GM12878 (cell line): ENCODE data around the gene C16orf96. TPM values are rescaled to one million over a fixed set of nuclear protein-coding genes. Genes with fewer than 3 reads are reported as not detected.

Source experiments
- ATAC-seq: fragments of 200-7000 bp; cut with Tn5 transposase; 3 replicates; pipeline ENCODE4 v1.9.1; 2020; ENCODE audit warnings: mild to moderate bottlenecking, moderate library complexity
- BruUV-seq: library from RNA; stranded (reverse); fragments of 400-500 nt; replicated peaks from 2 replicates; lab custom pipeline; 2021; lab: Mats Ljungman, UMichigan
- CTCF ChIA-PET: fragments of 300-600 bp; sonication (Branson Sonifier 250); formaldehyde crosslinking; extraction: SDS; loops from one replicate; lab custom pipeline; 2021; ENCODE audit warnings: inconsistent platforms; lab: Yijun Ruan, JAX
- POLR2A ChIA-PET: fragments of 350-600 bp; formaldehyde crosslinking; extraction: SDS; loops from one replicate; lab custom pipeline; 2021; ENCODE audit warnings: inconsistent platforms; lab: Charles Lee
- RAD21 ChIA-PET: fragments of 300-600 bp; sonication (Branson Sonifier 250); formaldehyde crosslinking; loops from one replicate; lab custom pipeline; 2023; ENCODE audit warnings: antibody characterized with exemption; ENCODE audit not compliant: unreplicated experiment; lab: Charles Lee
- SMC1A ChIA-PET: fragments of 300-600 bp; sonication (Branson Sonifier 250); formaldehyde crosslinking; loops from one replicate; lab custom pipeline; 2023; ENCODE audit not compliant: unreplicated experiment, uncharacterized antibody; lab: Charles Lee
- DNase-seq: peaks from one replicate; pipeline ENCODE4 v3.0.0-alpha.2; 2011; ENCODE audit warnings: low read depth, low spot score
- FAIRE-seq: peaks from 3 replicates; lab custom pipeline; 2011; peaks lifted over from hg19 to GRCh38; lab: Jason Lieb, UNC
- H2AFZ ChIP-seq: 2 replicates; pipeline ENCODE4 v1.6.0; 2011; ENCODE audit warnings: low read depth, low read length, control low read depth; ENCODE audit not compliant: control insufficient read depth
- H3K27ac ChIP-seq: 2 replicates; pipeline ENCODE4 v1.5.1; 2011; ENCODE audit warnings: control low read depth; ENCODE audit not compliant: control insufficient read depth, insufficient read depth
- H3K27me3 ChIP-seq, 2 experiments: replicated peaks in 1 of 2; 2 replicates each; pipeline versions ENCODE4 v1.6.0 to v1.6.1; 2011; ENCODE audit warnings: low read length in 1 of 2; ENCODE audit not compliant: control insufficient read depth in 2 of 2, insufficient read depth in 2 of 2
- H3K36me3 ChIP-seq, 2 experiments: 2 replicates each; pipeline ENCODE4 v1.5.1; 2011; ENCODE audit warnings: low read length in 1 of 2; ENCODE audit not compliant: control insufficient read depth in 2 of 2, insufficient read depth in 2 of 2
- H3K4me1 ChIP-seq: 2 replicates; pipeline ENCODE4 v1.6.1; 2011; ENCODE audit warnings: mild to moderate bottlenecking, low read length, moderate library complexity, mixed read lengths; ENCODE audit not compliant: control insufficient read depth, insufficient read depth
- H3K4me2 ChIP-seq: 2 replicates; pipeline ENCODE4 v1.6.0; 2011; ENCODE audit warnings: control low read depth; ENCODE audit not compliant: control insufficient read depth, insufficient read depth
- H3K4me3 ChIP-seq: fragments of 200-600 bp; sonication (generic); 2 replicates; pipeline ENCODE4 v1.5.1; 2016
- H3K79me2 ChIP-seq: 2 replicates; pipeline ENCODE4 v1.6.0; 2011; ENCODE audit warnings: low read length; ENCODE audit not compliant: control insufficient read depth, insufficient read depth
- H3K9ac ChIP-seq: 2 replicates; pipeline ENCODE4 v1.8.0; 2011; ENCODE audit warnings: low read length, control low read depth, mixed read lengths; ENCODE audit not compliant: control insufficient read depth, insufficient read depth
- H3K9me3 ChIP-seq: replicated peaks from 3 replicates; pipeline ENCODE4 v1.5.1; 2011; ENCODE audit warnings: mild to moderate bottlenecking, low read length; ENCODE audit not compliant: control insufficient read depth, insufficient read depth
- H4K20me1 ChIP-seq: 2 replicates; pipeline ENCODE4 v1.6.0; 2011; ENCODE audit not compliant: control insufficient read depth, insufficient read depth
- MEF2B ChIP-seq: fragments of 450-650 bp; IDR thresholded peaks from 2 replicates; pipeline ENCODE4 v1.6.1; 2018; ENCODE audit warnings: mild to moderate bottlenecking, moderate library complexity; ENCODE audit not compliant: partially characterized antibody, poor library complexity, severe bottlenecking
- POLR2A ChIP-seq: IDR thresholded peaks from 2 replicates; pipeline ENCODE4 v1.6.1; 2011; ENCODE audit warnings: low read depth, mild to moderate bottlenecking, low read length
- RAD21 ChIP-seq: IDR thresholded peaks from 2 replicates; pipeline ENCODE4 v1.6.1; 2011; ENCODE audit warnings: mild to moderate bottlenecking, low read depth, low read length, moderate library complexity; ENCODE audit not compliant: insufficient read depth
- SUPT20H ChIP-seq: IDR thresholded peaks from 2 replicates; pipeline ENCODE4 v1.6.1; 2011; ENCODE audit warnings: low read depth, mild to moderate bottlenecking, low read length, moderate library complexity, borderline replicate concordance; ENCODE audit not compliant: control insufficient read depth
- WRNIP1 ChIP-seq: IDR thresholded peaks from 2 replicates; pipeline ENCODE4 v1.6.1; 2011; ENCODE audit warnings: low read depth, low read length, improper control_type of control experiment, borderline replicate concordance
- WGBS: methylation state at CpG from one replicate; pipeline ENCODE4 v1.1.6; 2016; ENCODE audit warnings: low lambda C conversion rate; ENCODE audit not compliant: insufficient replicate concordance, insufficient coverage; ENCODE audit errors: missing lambda C conversion rate; 5-methylcytosine and 5-hydroxymethylcytosine counted together
- in situ Hi-C: fragments of 300-500 bp; cut with MboI; formaldehyde crosslinking; loops from 9 replicates; pipeline ENCODE4 v1.14.3; 2018; ENCODE audit warnings: mixed read lengths
- intact Hi-C: fragments of 100-400 bp; cut with micrococcal nuclease; formaldehyde crosslinking; loops from one replicate; pipeline ENCODE4 v1.14.2; 2022; ENCODE audit not compliant: unreplicated experiment
- polyA plus RNA-seq, 11 experiments: library from polyadenylated mRNA; depleted of rRNA in 4 of 11; unstranded in 6 of 11; stranded (reverse) in 5 of 11; fragments of >200 nt; fragmentation: Nextera tagmentation in 4 of 11; fragmentation: Illumina TruSeq in 1 of 11; extraction: Ambion mirVana in 4 of 11; extraction: Trizol in 1 of 11; gene quantifications; 1 replicate in 1 of 11; 2 replicates in 10 of 11; pipeline versions ENCODE4 v1.2.1 to v1.2.3, GENCODE V29; 2011 to 2016; ENCODE audit warnings: inconsistent platforms in 2 of 11, missing spikeins in 2 of 11, low read depth in 1 of 11
- total RNA-seq, 4 experiments: library from RNA; depleted of rRNA in 3 of 4; stranded (reverse); fragments of >200 nt in 3 of 4; fragmentation: Illumina TruSeq in 1 of 4; extraction: Trizol in 1 of 4; gene quantifications; 2 replicates each; pipeline versions ENCODE4 v1.2.1 to v1.2.3, GENCODE V29; 2013 to 2021
- TF ChIP-seq, protein P1 (sequence below): fragments of 450-650 bp; IDR thresholded peaks from 2 replicates; pipeline ENCODE4 v1.6.1; 2017; ENCODE audit warnings: mild to moderate bottlenecking, moderate library complexity
- TF ChIP-seq, protein P2 (sequence below): fragments of 450-650 bp; conservative IDR thresholded peaks from 2 replicates; pipeline ENCODE4 v1.6.1; 2017; ENCODE audit warnings: mild to moderate bottlenecking, moderate library complexity

C16orf96 gene
- total and polyA plus RNA-seq, 10 of the 15 experiments (the other 5 are each of a cell fraction or from before 2014, with no cell fraction given) = 0.01 to 0.08 (median 0.01) TPM; not detected in 7

DNA sequence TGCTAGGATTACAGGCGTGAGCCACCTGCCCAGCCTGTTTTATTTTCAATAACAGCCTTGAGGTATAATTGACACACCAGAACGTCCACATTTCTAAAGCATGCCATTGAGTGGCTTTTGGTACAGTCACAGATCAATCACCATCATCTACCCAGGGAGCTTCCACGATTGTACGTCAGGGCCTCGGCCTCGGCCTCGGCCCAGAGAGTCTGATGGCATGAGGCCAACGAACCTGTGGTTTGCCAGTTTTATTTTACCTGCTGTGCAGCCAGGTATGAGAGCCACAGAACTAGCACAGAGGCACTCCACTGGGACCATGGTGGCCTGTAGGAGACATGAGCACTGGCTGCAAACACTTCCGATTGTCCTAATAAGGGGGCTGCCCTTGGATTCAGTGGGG lies 50.2 kb downstream of the C16orf96 start:
- CTCF ChIA-PET = no interaction called here
- Histone ChIP-seq H3K9ac (no peak overlapping the region), H3K4me2 (no peak overlapping the region), H3K4me1 (no peaks in the 10 kb centered on the region), H3K27me3 (no peaks in the 10 kb centered on the region), H3K36me3 (peaks cover 0 to 10% of the 10 kb centered on the region in 2 experiments; a peak in 2 of 4 replicates), H2AFZ (no peak overlapping the region), H3K9me3 (no peaks in the 10 kb centered on the region), H3K79me2 (peaks cover 2% of the 10 kb centered on the region), H3K4me3 (no peak overlapping the region), H4K20me1 (no peaks in the 10 kb centered on the region), H3K27ac (no peak overlapping the region)
- DNase-seq = no peak
- intact Hi-C loops (no loop called here), in situ Hi-C loops (no loop called here)
- POLR2A ChIA-PET = interaction anchor here (0.5 kb wide), 1 partner anchor 54 kb away, joined by 4 read pairs; no protein-coding TSS in a partner anchor
- no peak for FAIRE-seq
- BruUV-seq = no TSS peak
- RAD21 ChIA-PET = no interaction called here
- SMC1A ChIA-PET = interaction anchor here (1.1 kb wide), 1 partner anchor 17 kb away, joined by 3 read pairs; no protein-coding TSS in a partner anchor
- TF ChIP-seq, protein P1, sequence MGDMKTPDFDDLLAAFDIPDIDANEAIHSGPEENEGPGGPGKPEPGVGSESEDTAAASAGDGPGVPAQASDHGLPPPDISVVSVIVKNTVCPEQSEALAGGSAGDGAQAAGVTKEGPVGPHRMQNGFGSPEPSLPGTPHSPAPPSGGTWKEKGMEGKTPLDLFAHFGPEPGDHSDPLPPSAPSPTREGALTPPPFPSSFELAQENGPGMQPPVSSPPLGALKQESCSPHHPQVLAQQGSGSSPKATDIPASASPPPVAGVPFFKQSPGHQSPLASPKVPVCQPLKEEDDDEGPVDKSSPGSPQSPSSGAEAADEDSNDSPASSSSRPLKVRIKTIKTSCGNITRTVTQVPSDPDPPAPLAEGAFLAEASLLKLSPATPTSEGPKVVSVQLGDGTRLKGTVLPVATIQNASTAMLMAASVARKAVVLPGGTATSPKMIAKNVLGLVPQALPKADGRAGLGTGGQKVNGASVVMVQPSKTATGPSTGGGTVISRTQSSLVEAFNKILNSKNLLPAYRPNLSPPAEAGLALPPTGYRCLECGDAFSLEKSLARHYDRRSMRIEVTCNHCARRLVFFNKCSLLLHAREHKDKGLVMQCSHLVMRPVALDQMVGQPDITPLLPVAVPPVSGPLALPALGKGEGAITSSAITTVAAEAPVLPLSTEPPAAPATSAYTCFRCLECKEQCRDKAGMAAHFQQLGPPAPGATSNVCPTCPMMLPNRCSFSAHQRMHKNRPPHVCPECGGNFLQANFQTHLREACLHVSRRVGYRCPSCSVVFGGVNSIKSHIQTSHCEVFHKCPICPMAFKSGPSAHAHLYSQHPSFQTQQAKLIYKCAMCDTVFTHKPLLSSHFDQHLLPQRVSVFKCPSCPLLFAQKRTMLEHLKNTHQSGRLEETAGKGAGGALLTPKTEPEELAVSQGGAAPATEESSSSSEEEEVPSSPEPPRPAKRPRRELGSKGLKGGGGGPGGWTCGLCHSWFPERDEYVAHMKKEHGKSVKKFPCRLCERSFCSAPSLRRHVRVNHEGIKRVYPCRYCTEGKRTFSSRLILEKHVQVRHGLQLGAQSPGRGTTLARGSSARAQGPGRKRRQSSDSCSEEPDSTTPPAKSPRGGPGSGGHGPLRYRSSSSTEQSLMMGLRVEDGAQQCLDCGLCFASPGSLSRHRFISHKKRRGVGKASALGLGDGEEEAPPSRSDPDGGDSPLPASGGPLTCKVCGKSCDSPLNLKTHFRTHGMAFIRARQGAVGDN = no peak
- TF ChIP-seq MEF2B (no peak), POLR2A (0 out of 2 replicates have a peak, but pooled peaks have one; percentile 18), WRNIP1 (no peak), RAD21 (no peak), SUPT20H (no peak)
- TF ChIP-seq, protein P2, sequence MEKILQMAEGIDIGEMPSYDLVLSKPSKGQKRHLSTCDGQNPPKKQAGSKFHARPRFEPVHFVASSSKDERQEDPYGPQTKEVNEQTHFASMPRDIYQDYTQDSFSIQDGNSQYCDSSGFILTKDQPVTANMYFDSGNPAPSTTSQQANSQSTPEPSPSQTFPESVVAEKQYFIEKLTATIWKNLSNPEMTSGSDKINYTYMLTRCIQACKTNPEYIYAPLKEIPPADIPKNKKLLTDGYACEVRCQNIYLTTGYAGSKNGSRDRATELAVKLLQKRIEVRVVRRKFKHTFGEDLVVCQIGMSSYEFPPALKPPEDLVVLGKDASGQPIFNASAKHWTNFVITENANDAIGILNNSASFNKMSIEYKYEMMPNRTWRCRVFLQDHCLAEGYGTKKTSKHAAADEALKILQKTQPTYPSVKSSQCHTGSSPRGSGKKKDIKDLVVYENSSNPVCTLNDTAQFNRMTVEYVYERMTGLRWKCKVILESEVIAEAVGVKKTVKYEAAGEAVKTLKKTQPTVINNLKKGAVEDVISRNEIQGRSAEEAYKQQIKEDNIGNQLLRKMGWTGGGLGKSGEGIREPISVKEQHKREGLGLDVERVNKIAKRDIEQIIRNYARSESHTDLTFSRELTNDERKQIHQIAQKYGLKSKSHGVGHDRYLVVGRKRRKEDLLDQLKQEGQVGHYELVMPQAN = no peak
- 79% methylated on average over 9 of the region's 9 CpGs for WGBS
- no peak for ATAC-seq
